SK-N-MC (cell line): ENCODE measurements around the gene CIDEA.

Experiments used
- DNase-seq: peaks from one replicate; pipeline ENCODE4 v3.0.0-alpha.2; 2011; ENCODE audit warnings: low read depth, low spot score
- H3K27ac ChIP-seq: fragments of 200-600 bp; sonication (generic); 2 replicates; pipeline ENCODE4 v1.5.1; 2016; ENCODE audit warnings: mixed run types
- H3K36me3 ChIP-seq: fragments of 200-600 bp; sonication (generic); 2 replicates; pipeline ENCODE4 v1.6.1; 2017; ENCODE audit warnings: antibody characterized with exemption, low read length, mixed read lengths; ENCODE audit not compliant: insufficient read depth
- H3K4me3 ChIP-seq: fragments of 200-600 bp; sonication (generic); 2 replicates; pipeline ENCODE4 v1.5.1; 2016
- H3K9ac ChIP-seq: fragments of 200-600 bp; sonication (generic); 2 replicates; pipeline ENCODE4 v1.8.0; 2017; ENCODE audit warnings: mixed run types, mixed read lengths; ENCODE audit not compliant: insufficient read length
- H3K9me3 ChIP-seq: fragments of 200-600 bp; sonication (generic); 2 replicates; pipeline ENCODE4 v1.6.1; 2017; ENCODE audit warnings: low read depth, mild to moderate bottlenecking, antibody characterized with exemption, low read length, moderate library complexity, mixed read lengths
- EZH2 ChIP-seq: fragments of 200-600 bp; sonication (generic); IDR thresholded peaks from one replicate; pipeline ENCODE4 v1.6.1; 2017; ENCODE audit warnings: antibody characterized with exemption
- FOXP2 ChIP-seq: optimal IDR thresholded peaks from 2 replicates; pipeline ENCODE3; 2011; ENCODE audit warnings: mild to moderate bottlenecking, moderate library complexity; ENCODE audit not compliant: insufficient read depth; ENCODE audit errors: extremely low read length, control extremely low read depth
- POLR2AphosphoS5 ChIP-seq: IDR thresholded peaks from 2 replicates; pipeline ENCODE4 v1.6.1; 2012; ENCODE audit warnings: mild to moderate bottlenecking, low read depth, low read length, borderline replicate concordance

CIDEA gene

GRCh38 chr18:12281861-12282260 lies 27.7 kb downstream of the CIDEA start:
- no peak for TF ChIP-seq FOXP2
- TF ChIP-seq EZH2: no peak
- TF ChIP-seq POLR2AphosphoS5: no peak
- no peak for DNase-seq
- no peak overlapping the region for H3K27ac ChIP-seq
- no peaks in the 10 kb centered on the region for H3K9me3 ChIP-seq
- no peak overlapping the region for H3K9ac ChIP-seq
- H3K36me3 ChIP-seq: no peaks in the 10 kb centered on the region
- H3K4me3 ChIP-seq: no peak overlapping the region

- no peak overlapping the region for H3K9ac ChIP-seq
- H3K36me3 ChIP-seq: no peaks in the 10 kb centered on the region
- no peak overlapping the region for H3K4me3 ChIP-seq
- no peak for DNase-seq
- no peak overlapping the region for H3K27ac ChIP-seq
- TF ChIP-seq EZH2: no peak
- no peak for TF ChIP-seq POLR2AphosphoS5
- TF ChIP-seq FOXP2: no peak
- H3K9me3 ChIP-seq: no peaks in the 10 kb centered on the region
These were observed 28.4 kb downstream of the CIDEA start for GRCh38 chr18:12282442-12283039.

DNA sequence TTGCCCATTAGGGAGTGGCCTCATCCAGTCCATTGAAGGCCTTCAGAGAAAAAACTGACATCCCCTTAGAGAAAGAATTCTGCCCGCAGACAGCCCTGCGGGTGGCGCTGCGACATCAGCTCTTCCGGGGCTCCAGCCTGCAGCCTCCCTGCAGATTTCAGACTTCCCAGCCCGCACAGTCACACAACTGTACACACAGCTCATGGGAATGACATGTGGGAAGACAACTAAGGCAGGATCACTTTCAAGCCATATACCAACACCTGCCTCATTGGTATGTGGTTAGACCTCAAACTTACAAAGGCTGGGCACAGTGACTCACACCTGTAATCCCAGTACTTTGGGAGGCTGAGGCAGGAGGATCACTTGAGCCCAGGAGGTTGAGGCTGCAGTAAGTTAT lies 29.1 kb downstream of the CIDEA start:
- H3K9me3 ChIP-seq: no peaks in the 10 kb centered on the region
- no peaks in the 10 kb centered on the region for H3K36me3 ChIP-seq
- no peak overlapping the region for H3K4me3 ChIP-seq
- H3K27ac ChIP-seq: no peak overlapping the region
- no peak for DNase-seq
- H3K9ac ChIP-seq: no peak overlapping the region
- no peak for TF ChIP-seq FOXP2
- no peak for TF ChIP-seq EZH2
- no peak for TF ChIP-seq POLR2AphosphoS5

GRCh38 chr18:12283666-12284065 lies 29.5 kb downstream of the CIDEA start:
- H3K27ac ChIP-seq: no peak overlapping the region
- no peaks in the 10 kb centered on the region for H3K9me3 ChIP-seq
- no peak overlapping the region for H3K4me3 ChIP-seq
- no peak for TF ChIP-seq POLR2AphosphoS5
- no peak for TF ChIP-seq EZH2
- no peak for TF ChIP-seq FOXP2
- H3K9ac ChIP-seq: no peak overlapping the region
- H3K36me3 ChIP-seq: no peaks in the 10 kb centered on the region
- DNase-seq: no peak

DNA sequence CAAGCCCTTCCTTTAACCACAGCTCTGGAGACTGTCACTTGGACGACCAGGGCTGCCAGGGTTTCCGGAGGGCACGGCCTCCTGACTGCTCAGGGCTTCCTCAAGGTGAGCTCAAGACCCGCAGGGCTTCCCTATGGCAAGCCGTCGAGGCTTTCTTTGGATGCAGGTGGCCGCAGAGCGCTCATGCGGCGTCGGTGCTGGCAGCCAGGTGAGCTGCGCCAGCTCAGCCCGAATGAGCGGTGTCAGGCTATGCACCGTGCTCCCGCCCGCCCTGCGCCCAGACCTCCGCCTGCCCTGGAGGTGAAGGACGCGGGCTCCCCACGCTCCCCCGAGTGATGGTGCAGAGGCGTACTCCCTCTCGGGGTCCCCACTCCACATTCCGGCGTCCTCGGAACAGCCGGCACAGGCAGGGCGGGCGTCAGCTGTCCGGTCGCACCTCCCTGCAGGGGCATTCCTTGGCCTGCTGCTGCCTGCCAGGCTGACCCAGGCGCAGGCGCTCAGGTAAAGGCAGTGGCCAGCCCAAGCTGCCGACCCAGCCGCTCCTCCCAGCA lies 33.0 kb downstream of the CIDEA start:
- no peaks in the 10 kb centered on the region for H3K9me3 ChIP-seq
- DNase-seq: no peak
- H3K9ac ChIP-seq: no peak overlapping the region
- no peaks in the 10 kb centered on the region for H3K36me3 ChIP-seq
- H3K4me3 ChIP-seq: no peak overlapping the region
- TF ChIP-seq EZH2: no peak
- TF ChIP-seq POLR2AphosphoS5: no peak
- TF ChIP-seq FOXP2: no peak
- no peak overlapping the region for H3K27ac ChIP-seq

GRCh38 chr18:12287684-12288402 lies 33.7 kb downstream of the CIDEA start:
- H3K4me3 ChIP-seq: no peak overlapping the region
- no peak overlapping the region for H3K27ac ChIP-seq
- H3K9ac ChIP-seq: no peak overlapping the region
- no peaks in the 10 kb centered on the region for H3K36me3 ChIP-seq
- DNase-seq: no peak
- TF ChIP-seq EZH2: no peak
- no peak for TF ChIP-seq POLR2AphosphoS5
- no peak for TF ChIP-seq FOXP2
- H3K9me3 ChIP-seq: no peaks in the 10 kb centered on the region

- no peak for DNase-seq
- TF ChIP-seq POLR2AphosphoS5 (no peak), EZH2 (no peak), FOXP2 (no peak)
- Histone ChIP-seq H3K9ac (no peak overlapping the region), H3K27ac (no peak overlapping the region), H3K4me3 (no peak overlapping the region), H3K36me3 (no peaks in the 10 kb centered on the region), H3K9me3 (no peaks in the 10 kb centered on the region)
These were observed 34.2 kb downstream of the CIDEA start for GRCh38 chr18:12288403-12288755.

DNA sequence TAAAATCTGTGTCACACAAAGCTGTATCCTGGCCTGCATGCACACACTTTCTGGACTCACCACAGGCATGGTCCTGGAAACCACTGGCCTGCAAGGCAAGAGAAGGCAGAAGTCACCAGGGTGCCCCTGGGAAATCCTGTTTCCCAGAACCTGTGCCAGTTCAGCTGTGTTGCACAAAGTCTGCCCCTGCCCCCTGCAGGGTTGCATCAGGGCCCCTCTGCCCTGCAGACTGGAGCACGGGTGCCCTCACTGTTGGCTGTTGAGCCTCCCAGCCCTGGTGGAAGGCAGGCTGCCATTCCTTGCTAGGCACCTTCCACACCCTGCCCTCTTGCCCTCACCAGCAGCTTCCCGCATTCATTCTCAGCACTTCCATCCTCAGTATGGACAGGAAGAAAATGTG lies 35.9 kb downstream of the CIDEA start:
- no peak overlapping the region for H3K27ac ChIP-seq
- H3K9me3 ChIP-seq: no peaks in the 10 kb centered on the region
- TF ChIP-seq FOXP2: no peak
- TF ChIP-seq POLR2AphosphoS5: no peak
- TF ChIP-seq EZH2: no peak
- H3K36me3 ChIP-seq: no peaks in the 10 kb centered on the region
- no peak overlapping the region for H3K9ac ChIP-seq
- no peak overlapping the region for H3K4me3 ChIP-seq
- DNase-seq: no peak
